ENCODE data around the gene MMP3. TPM values are rescaled to one million over a fixed set of nuclear protein-coding genes. Genes with fewer than 3 reads are reported as not detected.

The MMP3 gene
- total and polyA plus RNA-seq, 2 donors (not counting 3 experiments of a cell fraction or from before 2014, with no cell fraction given): not detected

DNA sequence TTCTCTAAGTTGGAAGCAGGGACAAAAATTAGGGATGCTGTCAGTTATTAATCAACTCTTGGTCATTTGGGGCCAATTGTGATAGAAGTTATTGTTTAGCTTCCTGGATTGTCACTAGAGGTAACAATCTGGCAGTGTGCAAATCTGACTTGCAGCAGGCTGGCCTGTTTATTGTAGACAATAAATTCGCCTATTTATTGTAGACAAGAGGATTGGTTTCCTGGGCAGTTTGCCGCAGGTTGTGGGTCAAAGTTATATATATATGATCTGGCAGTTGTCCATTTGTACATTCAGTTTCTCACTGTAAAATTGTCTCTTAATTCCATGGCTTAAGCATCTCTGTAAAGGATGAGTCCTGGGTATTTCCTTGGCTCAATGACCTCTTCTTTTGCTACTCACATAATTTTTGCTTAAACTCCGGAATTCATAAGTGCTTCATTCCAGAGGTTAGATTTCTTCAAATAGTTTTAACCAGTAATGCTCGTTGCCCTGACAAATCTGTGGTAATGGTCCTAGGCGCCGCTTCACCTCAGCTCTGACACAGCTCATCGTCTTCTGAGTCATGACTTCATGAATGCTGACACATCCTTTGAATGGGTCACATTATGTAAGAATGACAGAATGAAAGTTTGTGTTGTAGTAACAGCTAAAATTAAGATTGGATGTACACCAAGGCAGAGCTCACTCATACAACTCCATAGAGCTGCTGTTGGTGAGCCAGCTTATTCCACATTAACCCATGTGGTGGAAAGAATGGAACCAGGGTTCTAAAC, 7.8 kb upstream of the MMP3 start:
- CTCF ChIA-PET: interaction anchor here (0.6 to 2.2 kb wide), 5 partner anchors 11 to 90 kb away, joined by 3 to 9 read pairs (median 3); no protein-coding TSS in a partner anchor
- BruUV-seq (replicated peaks): no TSS peak
- dilution Hi-C loops (cut with MboI; ENCODE audit: extremely low pct_ligation_motif_present, low sequenced_read_pairs): no loop called here
- intact Hi-C loops (cut with micrococcal nuclease): no loop called here
- POLR2A ChIA-PET: no interaction called here
- Histone ChIP-seq H4K20me1 (replicated peaks; ENCODE audit: control insufficient read depth, extremely low read depth, insufficient read depth, low read length) (no peaks in the 10 kb centered on the region), H3K9me3 (replicated peaks; ENCODE audit: control insufficient read depth, insufficient read depth, low read length) (no peaks in the 10 kb centered on the region), H3K4me3 (replicated peaks in 1 of 3; ENCODE audit: insufficient read depth in 1 of 3, low read depth in 1 of 3, low read length in 3 of 3) (no peak overlapping the region), H3K4me2 (ENCODE audit: insufficient read depth, low read length) (no peak overlapping the region), H3K27ac (ENCODE audit: insufficient read depth, low read depth, low read length) (no peak overlapping the region), H2AFZ (ENCODE audit: low read depth, low read length) (no peak overlapping the region), H3K9ac (replicated peaks; ENCODE audit: extremely low read depth, insufficient read depth, low read length) (no peak overlapping the region), H3K79me2 (ENCODE audit: control insufficient read depth, insufficient read depth, low read length) (no peaks in the 10 kb centered on the region), H3K36me3 (ENCODE audit: control insufficient read depth in 2 of 2, extremely low read depth in 1 of 2, insufficient read depth in 2 of 2, low read length in 2 of 2) (no peaks in the 10 kb centered on the region), H3K4me1 (ENCODE audit: control insufficient read depth, extremely low read depth, insufficient read depth, low read length) (no peaks in the 10 kb centered on the region), H3K9me1 (replicated peaks; ENCODE audit: control insufficient read depth, extremely low read depth, insufficient read depth, low read length) (no peaks in the 10 kb centered on the region), H3K27me3 (ENCODE audit: control insufficient read depth in 2 of 2, insufficient read depth in 2 of 2, low read length in 2 of 2) (peaks cover 5% of the 10 kb centered on the region in 2 experiments)
- DNase-seq (ENCODE audit: low read depth, low spot score) (no peak), FAIRE-seq (no peak)
- TF ChIP-seq FOS (IDR thresholded peaks at IDR 0.05; ENCODE audit: borderline replicate concordance, insufficient read depth, low read length) (no peak), JUN (IDR thresholded peaks at IDR 0.05; ENCODE audit: borderline replicate concordance, insufficient read depth, insufficient read length, low read depth) (no peak), GATA2 (IDR thresholded peaks at IDR 0.05; ENCODE audit: insufficient read depth, insufficient read length, low read depth, low read length) (no peak), EZH2 (IDR thresholded peaks at IDR 0.05; ENCODE audit: borderline replicate concordance, low read depth, low read length, severe bottlenecking) (no peak), POLR2A (IDR thresholded peaks at IDR 0.05; ENCODE audit: low read depth, low read length) (no peak), POLR2AphosphoS5 (IDR thresholded peaks at IDR 0.05; ENCODE audit: insufficient read depth, low read depth, low read length) (no peak), MYC (IDR thresholded peaks at IDR 0.05; ENCODE audit: low read depth, low read length) (no peak)
- TF ChIP-seq, protein P1, sequence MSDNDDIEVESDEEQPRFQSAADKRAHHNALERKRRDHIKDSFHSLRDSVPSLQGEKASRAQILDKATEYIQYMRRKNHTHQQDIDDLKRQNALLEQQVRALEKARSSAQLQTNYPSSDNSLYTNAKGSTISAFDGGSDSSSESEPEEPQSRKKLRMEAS (IDR thresholded peaks at IDR 0.05; ENCODE audit: insufficient read depth, insufficient read length): no peak
